ENCODE measurements around the gene GPR143.

DNA sequence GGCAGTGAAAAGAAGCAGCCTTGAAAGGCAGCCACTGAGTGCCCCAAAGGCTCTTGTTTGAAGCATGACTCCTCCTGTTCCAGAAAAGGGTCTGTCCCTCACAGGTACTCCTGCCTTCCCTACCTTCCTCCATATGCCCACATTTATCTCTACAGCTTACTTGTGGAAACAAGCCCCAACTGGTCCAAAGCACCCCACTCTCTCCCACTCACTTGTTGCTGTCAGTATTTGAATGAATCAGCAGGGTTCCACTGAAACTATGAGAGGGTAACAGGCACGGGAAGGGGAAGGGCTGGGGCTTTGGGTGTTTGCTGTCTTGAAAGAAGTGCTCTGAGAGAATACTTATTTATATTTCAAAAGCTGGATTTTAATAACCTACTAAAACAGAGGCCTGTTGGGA, 34.9 kb downstream of the GPR143 start:
- TF ChIP-seq POLR2A (IDR thresholded peaks at IDR 0.05; ENCODE audit: low read depth, low read length): no peak
- no peak for TF ChIP-seq POLR2AphosphoS5 (IDR thresholded peaks at IDR 0.05; ENCODE audit: low read depth, low read length)

Data from GM12892 (cell line).